GM10248 (cell line): ENCODE measurements around the gene C14orf93.

ENCODE experiments used
- CTCF ChIA-PET: fragments of 300-600 bp; sonication (Branson Sonifier 250); formaldehyde crosslinking; extraction: SDS; loops from one replicate; lab custom pipeline; 2021; ENCODE audit warnings: antibody characterized with exemption; lab: Yijun Ruan, JAX
- POLR2A ChIA-PET: fragments of 350-650 bp; sonication (Branson Sonifier 250); formaldehyde crosslinking; extraction: SDS; loops from one replicate; lab custom pipeline; 2020; ENCODE audit warnings: antibody characterized with exemption; lab: Yijun Ruan, JAX
- DNase-seq: peaks from one replicate; pipeline ENCODE4 v3.0.0; 2012; ENCODE audit errors: extremely low spot score
- CTCF ChIP-seq: IDR thresholded peaks from 2 replicates; pipeline ENCODE4 v1.5.1; 2012; ENCODE audit warnings: mild to moderate bottlenecking, low read depth; ENCODE audit errors: extremely low read depth, missing control alignments, control extremely low read depth

The C14orf93 gene

GRCh38 chr14:23023795-23024152, 13.8 kb upstream of the C14orf93 start:
- CTCF ChIA-PET: interaction anchor here (1.0 to 3.6 kb wide), 7 partner anchors 11 to 49 kb away, joined by 3 to 19 read pairs (median 9); partner anchors contain the start of genes CDH24 and PSMB5
- no peak for TF ChIP-seq CTCF

GRCh38 chr14:23023022-23023794, 13.3 kb upstream of the C14orf93 start:
- no peak for DNase-seq
- no peak for TF ChIP-seq CTCF
- ChIA-PET POLR2A (interaction anchor here (1.0 kb wide), 1 partner anchor 10 kb away, joined by 3 read pairs; no protein-coding TSS in a partner anchor), CTCF (interaction anchor here (1.0 to 3.6 kb wide), 6 partner anchors 11 to 45 kb away, joined by 4 to 19 read pairs (median 10); partner anchors contain the start of genes CDH24 and PSMB5)

More at GRCh38 chr14:23023795-23024152, 13.8 kb upstream of the C14orf93 start:
- POLR2A ChIA-PET: interaction anchor here (1.0 kb wide), 1 partner anchor 9 kb away, joined by 3 read pairs; no protein-coding TSS in a partner anchor
- DNase-seq: no peak

- TF ChIP-seq CTCF: no peak
- DNase-seq: no peak
- ChIA-PET POLR2A (interaction anchor here (0.6 kb wide), 1 partner anchor 454 kb away, joined by 6 read pairs; no protein-coding TSS in a partner anchor), CTCF (interaction anchor here (1.1 to 2.5 kb wide), 7 partner anchors 15 to 452 kb away, joined by 3 to 12 read pairs (median 4); partner anchors contain the start of genes AJUBA and CDH24)
Observed at GRCh38 chr14:23021889-23022442, 12.0 kb upstream of the C14orf93 start.

GRCh38 chr14:23021434-23021833, 11.5 kb upstream of the C14orf93 start:
- ChIA-PET CTCF (interaction anchor here (1.1 to 2.5 kb wide), 8 partner anchors 14 to 451 kb away, joined by 3 to 12 read pairs (median 4); partner anchors contain the start of genes AJUBA and CDH24), POLR2A (interaction anchor here (0.6 kb wide), 1 partner anchor 454 kb away, joined by 6 read pairs; no protein-coding TSS in a partner anchor)
- DNase-seq: no peak

GRCh38 chr14:23020143-23021128, 10.5 kb upstream of the C14orf93 start:
- ChIA-PET CTCF (interaction anchor here (0.6 to 2.5 kb wide), 9 partner anchors 13 to 450 kb away, joined by 3 to 12 read pairs (median 4); partner anchors contain the start of genes AJUBA and CDH24), POLR2A (no interaction called here)
- no peak for TF ChIP-seq CTCF
- no peak for DNase-seq

More at GRCh38 chr14:23021434-23021833, 11.5 kb upstream of the C14orf93 start:
- no peak for TF ChIP-seq CTCF
